Measurements from ENCODE around the gene TMEM114. TPM values are rescaled to one million over a fixed set of nuclear protein-coding genes. Genes with fewer than 3 reads are reported as not detected.

The TMEM114 gene
- total RNA-seq, 2 donors from 2014 or later = not detected

DNA sequence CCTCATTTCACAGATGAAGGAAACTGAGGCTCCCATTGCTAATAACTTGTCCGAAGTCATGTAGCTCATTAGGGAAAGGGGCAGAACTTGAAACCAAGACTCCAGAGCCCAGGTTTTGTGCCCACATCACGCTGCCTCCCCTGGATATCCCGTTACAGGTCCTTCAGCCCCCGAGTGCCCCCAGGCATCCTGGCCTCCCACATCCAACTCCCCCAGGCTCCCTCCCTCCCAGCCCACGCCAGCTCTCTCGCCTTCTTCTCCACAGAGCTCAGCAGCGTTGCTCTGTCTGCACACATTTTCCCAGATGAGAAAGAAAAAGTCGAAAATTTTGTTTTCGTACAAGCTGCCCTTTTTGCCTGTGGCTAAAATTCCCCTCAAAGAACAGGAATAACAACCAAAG, 16.9 kb upstream of the TMEM114 start:
- H3K4me3 ChIP-seq = no peak overlapping the region
- H3K27me3 ChIP-seq = no peaks in the 10 kb centered on the region
- H3K36me3 ChIP-seq = no peaks in the 10 kb centered on the region
- H3K4me1 ChIP-seq = no peaks in the 10 kb centered on the region
- DNase-seq (ENCODE audit: low spot score) = no peak
- H3K27ac ChIP-seq = no peak overlapping the region
- TF ChIP-seq, protein P1, sequence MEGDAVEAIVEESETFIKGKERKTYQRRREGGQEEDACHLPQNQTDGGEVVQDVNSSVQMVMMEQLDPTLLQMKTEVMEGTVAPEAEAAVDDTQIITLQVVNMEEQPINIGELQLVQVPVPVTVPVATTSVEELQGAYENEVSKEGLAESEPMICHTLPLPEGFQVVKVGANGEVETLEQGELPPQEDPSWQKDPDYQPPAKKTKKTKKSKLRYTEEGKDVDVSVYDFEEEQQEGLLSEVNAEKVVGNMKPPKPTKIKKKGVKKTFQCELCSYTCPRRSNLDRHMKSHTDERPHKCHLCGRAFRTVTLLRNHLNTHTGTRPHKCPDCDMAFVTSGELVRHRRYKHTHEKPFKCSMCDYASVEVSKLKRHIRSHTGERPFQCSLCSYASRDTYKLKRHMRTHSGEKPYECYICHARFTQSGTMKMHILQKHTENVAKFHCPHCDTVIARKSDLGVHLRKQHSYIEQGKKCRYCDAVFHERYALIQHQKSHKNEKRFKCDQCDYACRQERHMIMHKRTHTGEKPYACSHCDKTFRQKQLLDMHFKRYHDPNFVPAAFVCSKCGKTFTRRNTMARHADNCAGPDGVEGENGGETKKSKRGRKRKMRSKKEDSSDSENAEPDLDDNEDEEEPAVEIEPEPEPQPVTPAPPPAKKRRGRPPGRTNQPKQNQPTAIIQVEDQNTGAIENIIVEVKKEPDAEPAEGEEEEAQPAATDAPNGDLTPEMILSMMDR (IDR thresholded peaks at IDR 0.05) = no peak
- no peaks in the 10 kb centered on the region for H3K9me3 ChIP-seq

DNA sequence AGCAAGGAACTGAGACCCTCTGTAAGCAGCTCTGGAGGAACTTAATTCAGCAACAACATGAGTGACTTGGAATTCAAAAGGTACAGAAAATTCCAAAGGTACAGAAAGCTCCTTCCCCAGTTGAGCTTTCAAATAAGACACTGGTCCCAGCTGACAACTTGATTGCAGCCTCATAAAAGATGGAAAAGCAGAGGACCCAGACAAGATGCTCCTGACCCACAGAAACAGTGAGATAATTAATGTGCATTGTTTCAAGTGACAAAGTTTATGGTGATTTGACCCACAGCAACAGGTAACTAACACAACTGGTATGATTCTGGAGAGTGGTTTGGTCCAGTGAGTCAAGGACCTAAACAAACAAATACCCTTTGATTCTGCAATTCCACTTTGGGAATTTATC, 15.2 kb upstream of the TMEM114 start:
- Histone ChIP-seq H3K9me3 (peaks cover 0 to 7% of the 10 kb centered on the region in 2 donors), H3K27ac (no peak overlapping the region), H3K27me3 (no peaks in the 10 kb centered on the region), H3K36me3 (no peaks in the 10 kb centered on the region), H3K4me3 (no peak overlapping the region), H3K4me1 (peaks cover 0 to 1% of the 10 kb centered on the region in 2 donors)
- no peak for DNase-seq (ENCODE audit: low spot score)
- TF ChIP-seq, protein P1 (IDR thresholded peaks at IDR 0.05) = no peak

DNA sequence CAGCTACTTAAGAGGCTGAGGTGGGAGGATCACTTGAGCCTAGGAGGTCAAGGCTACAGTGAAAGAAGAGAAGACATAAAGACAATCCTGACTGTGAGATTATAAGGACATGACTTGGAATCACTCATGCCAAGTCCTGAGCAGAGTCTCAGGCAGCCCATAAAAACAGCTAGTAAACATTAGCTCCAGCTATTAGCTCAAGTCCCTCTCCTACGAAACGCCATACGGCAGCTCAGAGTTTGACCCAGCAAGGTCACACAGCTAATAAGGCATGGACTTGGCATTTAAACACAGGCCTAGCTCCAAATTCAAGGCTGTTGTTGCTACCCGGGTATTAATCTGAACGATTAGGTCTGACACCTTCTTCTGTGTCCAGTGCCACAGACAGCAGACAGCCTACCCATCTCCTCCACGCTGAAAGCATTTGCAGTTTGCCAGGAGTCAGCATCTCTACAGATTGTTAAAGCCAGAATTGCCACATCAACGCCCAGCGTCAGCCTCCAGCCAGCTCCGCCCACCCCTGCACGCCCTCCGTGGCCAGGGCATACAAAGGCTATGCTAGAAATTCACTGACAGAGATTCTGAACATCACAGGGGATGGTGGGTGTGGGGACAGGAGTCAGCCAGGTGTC, 9.9 kb upstream of the TMEM114 start:
- Histone ChIP-seq H3K27me3 (no peaks in the 10 kb centered on the region), H3K27ac (no peak overlapping the region), H3K4me3 (no peak overlapping the region), H3K9me3 (peaks cover 0 to 18% of the 10 kb centered on the region in 2 donors), H3K36me3 (no peaks in the 10 kb centered on the region), H3K4me1 (peaks cover 0 to 3% of the 10 kb centered on the region in 2 donors)
- TF ChIP-seq, protein P1 (IDR thresholded peaks at IDR 0.05) = no peak
- no peak for DNase-seq (ENCODE audit: low spot score)

DNA sequence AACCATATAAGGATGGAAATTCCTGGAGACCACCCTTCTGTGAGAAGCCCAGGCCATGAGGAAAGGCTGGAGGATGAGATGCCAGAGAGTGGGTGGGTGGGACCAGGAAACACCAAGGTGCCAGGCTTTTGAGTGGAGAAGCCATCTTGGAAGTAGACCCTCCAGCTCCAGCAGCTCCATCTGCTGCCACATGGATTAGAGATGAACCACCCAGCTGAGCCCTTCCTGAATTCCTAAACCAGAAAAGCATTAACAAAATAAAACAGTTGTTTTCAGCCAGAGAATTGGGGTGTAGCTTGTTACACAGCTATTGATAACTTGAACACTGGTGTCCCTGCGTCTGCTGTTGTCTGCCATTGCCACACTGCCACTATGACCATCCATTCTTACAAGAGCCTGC, 6.3 kb upstream of the TMEM114 start:
- TF ChIP-seq, protein P1 (IDR thresholded peaks at IDR 0.05) = no peak
- no peaks in the 10 kb centered on the region for H3K36me3 ChIP-seq
- no peak overlapping the region for H3K27ac ChIP-seq
- DNase-seq (ENCODE audit: low spot score) = no peak
- peaks cover 0 to 13% of the 10 kb centered on the region in 2 donors for H3K9me3 ChIP-seq
- H3K4me3 ChIP-seq = no peak overlapping the region
- peaks cover 0 to 3% of the 10 kb centered on the region in 2 donors for H3K4me1 ChIP-seq
- H3K27me3 ChIP-seq = no peaks in the 10 kb centered on the region

DNA sequence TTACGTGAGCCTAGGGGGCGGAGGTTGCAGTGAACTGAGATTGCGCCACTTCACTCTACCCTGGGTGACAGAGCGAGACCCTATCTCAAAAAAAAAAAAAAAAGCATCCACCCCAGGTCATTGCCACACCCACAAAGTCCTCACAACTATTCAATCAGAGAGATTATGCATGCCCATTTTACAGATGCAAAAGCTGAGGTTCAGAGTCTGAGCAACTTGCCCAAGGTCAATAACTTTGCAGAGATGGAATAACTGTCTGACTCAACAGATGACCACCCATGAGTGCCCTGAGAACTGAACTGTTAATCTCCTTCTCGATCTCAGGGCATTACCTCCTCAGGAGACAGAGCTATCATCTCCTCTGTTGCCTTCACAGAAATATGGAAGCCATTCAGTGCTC, 5.5 kb upstream of the TMEM114 start:
- TF ChIP-seq, protein P1 (IDR thresholded peaks at IDR 0.05) = no peak
- DNase-seq (ENCODE audit: low spot score) = no peak
- Histone ChIP-seq H3K9me3 (peaks cover 0 to 11% of the 10 kb centered on the region in 2 donors), H3K4me1 (peaks cover 0 to 3% of the 10 kb centered on the region in 2 donors), H3K27me3 (peaks cover 1 to 3% of the 10 kb centered on the region in 2 donors), H3K4me3 (no peak overlapping the region), H3K36me3 (no peaks in the 10 kb centered on the region), H3K27ac (no peak overlapping the region)
